ENCODE data around the gene ANKRD50.

ANKRD50 gene

DNA sequence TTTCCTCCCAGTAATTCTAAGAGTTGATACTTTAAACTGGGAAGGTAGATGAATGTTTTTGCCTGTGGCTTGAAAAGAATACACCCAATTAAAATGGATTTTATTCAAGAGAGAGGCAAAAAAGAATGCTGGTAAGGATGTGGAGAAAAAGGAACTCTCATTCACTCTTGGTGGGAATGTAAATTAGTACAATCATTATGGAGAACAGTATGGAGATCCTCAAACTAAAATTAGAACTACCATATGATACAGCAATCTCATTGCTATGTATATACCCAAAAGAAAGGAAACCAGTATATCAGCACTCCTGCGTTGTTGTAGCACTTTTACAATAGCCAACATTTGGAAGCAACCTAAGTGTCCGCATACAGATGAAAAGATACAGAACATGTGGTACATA lies 75.2 kb downstream of the ANKRD50 start:
- DNase-seq = no peak
- no peaks in the 10 kb centered on the region for H3K36me3 ChIP-seq
- H3K27me3 ChIP-seq = no peaks in the 10 kb centered on the region
- TF ChIP-seq, protein P1, sequence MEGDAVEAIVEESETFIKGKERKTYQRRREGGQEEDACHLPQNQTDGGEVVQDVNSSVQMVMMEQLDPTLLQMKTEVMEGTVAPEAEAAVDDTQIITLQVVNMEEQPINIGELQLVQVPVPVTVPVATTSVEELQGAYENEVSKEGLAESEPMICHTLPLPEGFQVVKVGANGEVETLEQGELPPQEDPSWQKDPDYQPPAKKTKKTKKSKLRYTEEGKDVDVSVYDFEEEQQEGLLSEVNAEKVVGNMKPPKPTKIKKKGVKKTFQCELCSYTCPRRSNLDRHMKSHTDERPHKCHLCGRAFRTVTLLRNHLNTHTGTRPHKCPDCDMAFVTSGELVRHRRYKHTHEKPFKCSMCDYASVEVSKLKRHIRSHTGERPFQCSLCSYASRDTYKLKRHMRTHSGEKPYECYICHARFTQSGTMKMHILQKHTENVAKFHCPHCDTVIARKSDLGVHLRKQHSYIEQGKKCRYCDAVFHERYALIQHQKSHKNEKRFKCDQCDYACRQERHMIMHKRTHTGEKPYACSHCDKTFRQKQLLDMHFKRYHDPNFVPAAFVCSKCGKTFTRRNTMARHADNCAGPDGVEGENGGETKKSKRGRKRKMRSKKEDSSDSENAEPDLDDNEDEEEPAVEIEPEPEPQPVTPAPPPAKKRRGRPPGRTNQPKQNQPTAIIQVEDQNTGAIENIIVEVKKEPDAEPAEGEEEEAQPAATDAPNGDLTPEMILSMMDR (IDR thresholded peaks at IDR 0.05; ENCODE audit: low read depth, low read length) = no peak
- H3K4me3 ChIP-seq (ENCODE audit: low read depth, low read length) = no peak overlapping the region
- H3K9me3 ChIP-seq = no peaks in the 10 kb centered on the region
- peaks cover 5% of the 10 kb centered on the region; the same call in 1 of the 2 replicates for H3K4me1 ChIP-seq

DNA sequence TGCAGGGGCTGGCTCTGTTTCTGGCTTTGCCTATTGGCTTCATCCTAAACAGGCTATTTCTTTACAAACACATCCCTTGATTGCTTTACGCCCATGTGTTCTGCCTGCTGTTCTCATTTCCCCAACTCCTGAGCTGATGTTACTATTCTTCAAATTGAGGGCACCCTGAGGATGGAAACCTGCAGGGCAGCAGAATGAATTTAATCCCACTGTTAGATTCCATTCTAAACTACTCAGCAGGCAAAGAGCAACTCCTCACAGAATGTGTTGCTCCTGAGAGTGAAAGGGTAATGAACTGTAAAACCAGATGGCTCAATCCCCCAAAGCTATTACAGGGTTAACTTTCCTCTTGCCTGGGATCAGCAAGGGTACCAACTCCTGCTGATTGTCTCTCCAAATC lies 75.7 kb downstream of the ANKRD50 start:
- H3K4me3 ChIP-seq (ENCODE audit: low read depth, low read length) = no peak overlapping the region
- H3K27me3 ChIP-seq = no peaks in the 10 kb centered on the region
- TF ChIP-seq, protein P1 (IDR thresholded peaks at IDR 0.05; ENCODE audit: low read depth, low read length) = no peak
- no peaks in the 10 kb centered on the region for H3K9me3 ChIP-seq
- H3K4me1 ChIP-seq = peaks cover 8% of the 10 kb centered on the region
- H3K36me3 ChIP-seq = no peaks in the 10 kb centered on the region
- DNase-seq = no peak

DNA sequence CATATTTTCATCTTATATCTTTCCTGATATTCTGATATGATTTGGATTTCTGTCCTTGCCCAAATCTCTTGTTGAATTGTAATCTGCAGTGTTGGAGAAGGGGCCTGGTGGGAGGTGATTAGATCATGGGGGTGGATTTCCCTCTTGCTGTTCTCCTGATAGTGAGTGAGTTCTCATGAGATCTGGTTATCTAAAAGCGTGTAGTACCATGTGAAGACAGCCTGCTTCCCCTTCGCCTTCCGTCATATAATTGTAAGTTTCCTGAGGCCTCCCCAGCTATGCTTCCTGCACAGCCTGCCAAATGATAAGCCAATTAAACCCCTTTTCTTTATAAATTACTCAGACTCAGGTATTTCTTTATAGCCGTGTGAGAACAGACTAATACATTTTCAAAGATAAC lies 77.2 kb downstream of the ANKRD50 start:
- H3K36me3 ChIP-seq = no peaks in the 10 kb centered on the region
- no peaks in the 10 kb centered on the region for H3K27me3 ChIP-seq
- peaks cover 10% of the 10 kb centered on the region for H3K4me1 ChIP-seq
- no peaks in the 10 kb centered on the region for H3K9me3 ChIP-seq
- no peak for DNase-seq
- TF ChIP-seq, protein P1 (IDR thresholded peaks at IDR 0.05; ENCODE audit: low read depth, low read length) = no peak
- H3K4me3 ChIP-seq (ENCODE audit: low read depth, low read length) = no peak overlapping the region

DNA sequence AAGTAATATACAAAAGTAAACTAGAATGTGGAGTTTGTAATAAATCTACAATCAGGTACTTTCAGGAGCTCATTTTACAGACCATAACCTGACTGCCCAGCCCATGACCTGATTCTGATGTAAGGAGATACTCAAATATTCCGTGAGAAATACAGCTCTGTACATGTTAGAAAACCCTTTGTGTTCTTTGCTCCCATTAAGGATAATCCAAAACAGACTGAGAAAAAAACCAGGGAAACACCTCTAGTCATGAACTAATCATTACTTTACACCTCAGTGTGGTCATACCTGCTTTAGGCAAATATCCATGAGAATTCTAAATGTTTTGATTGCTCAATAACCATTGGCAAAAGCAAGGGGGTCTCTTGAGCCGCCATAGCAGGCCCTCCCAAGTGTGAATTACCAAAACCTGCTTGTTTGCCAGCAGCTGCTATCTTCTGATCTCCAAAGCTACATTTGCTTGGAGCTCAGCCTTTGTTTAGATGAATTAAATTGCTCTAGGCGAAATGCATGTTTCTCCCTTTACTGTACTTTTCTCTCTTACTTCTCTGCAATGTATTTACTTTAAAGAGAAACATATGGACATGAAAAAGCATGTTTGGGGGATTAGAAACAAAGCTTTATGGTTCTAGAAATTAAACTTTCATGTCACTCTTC lies 79.1 kb downstream of the ANKRD50 start:
- H3K36me3 ChIP-seq = no peaks in the 10 kb centered on the region

DNA sequence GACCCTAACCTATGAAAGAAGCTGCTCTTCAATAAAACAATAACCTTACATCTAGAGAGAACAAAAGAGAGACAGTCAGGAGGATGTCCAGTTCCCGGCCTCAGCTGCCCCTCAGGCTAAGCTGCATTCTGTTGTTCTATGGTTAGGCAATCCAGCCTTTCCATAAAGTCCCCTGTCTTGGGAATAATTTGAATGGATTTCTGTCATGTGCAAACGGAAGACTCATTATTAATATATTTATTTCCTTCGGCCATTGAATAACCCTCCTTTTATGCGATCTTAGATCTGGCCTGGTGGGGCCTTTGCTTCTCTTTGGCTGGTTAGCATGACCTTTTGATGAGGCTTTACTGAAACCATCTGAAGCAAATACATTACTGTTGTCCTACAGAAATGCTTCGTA lies 80.1 kb downstream of the ANKRD50 start:
- TF ChIP-seq, protein P1 (IDR thresholded peaks at IDR 0.05; ENCODE audit: low read depth, low read length) = no peak
- Histone ChIP-seq H3K4me1 (peaks cover 10% of the 10 kb centered on the region), H3K9me3 (no peaks in the 10 kb centered on the region), H3K27me3 (no peaks in the 10 kb centered on the region), H3K36me3 (no peaks in the 10 kb centered on the region), H3K4me3 (ENCODE audit: low read depth, low read length) (no peak overlapping the region)
- DNase-seq = no peak

More for the DNA sequence above, 79.1 kb downstream of the ANKRD50 start:
- H3K9me3 ChIP-seq = no peaks in the 10 kb centered on the region
- no peaks in the 10 kb centered on the region for H3K27me3 ChIP-seq
- DNase-seq = no peak
- peaks cover 10% of the 10 kb centered on the region for H3K4me1 ChIP-seq
- TF ChIP-seq, protein P1 (IDR thresholded peaks at IDR 0.05; ENCODE audit: low read depth, low read length) = no peak
- no peak overlapping the region for H3K4me3 ChIP-seq (ENCODE audit: low read depth, low read length)

DNA sequence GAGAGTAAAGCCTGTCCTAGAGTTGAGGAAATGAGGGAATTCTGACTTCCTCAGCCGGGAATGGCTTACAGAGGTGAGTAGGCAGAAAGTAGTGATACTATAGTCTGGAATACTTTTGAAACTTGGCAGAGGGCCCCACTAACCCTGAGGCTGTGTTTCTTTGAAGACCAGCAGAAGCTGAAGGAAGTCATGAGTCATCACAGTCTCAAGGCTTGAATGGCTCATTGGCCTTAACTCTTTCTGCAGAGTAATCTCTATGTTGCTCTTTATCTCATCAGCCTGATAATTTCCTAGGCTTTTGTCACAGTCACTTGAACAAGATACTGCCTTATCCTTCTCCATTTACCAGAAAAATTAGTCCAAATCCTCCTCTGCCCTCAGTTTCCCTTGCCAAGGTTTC lies 80.8 kb downstream of the ANKRD50 start:
- DNase-seq = peak; percentile 46
- TF ChIP-seq, protein P1 (IDR thresholded peaks at IDR 0.05; ENCODE audit: low read depth, low read length) = no peak
- peaks cover 10% of the 10 kb centered on the region for H3K4me1 ChIP-seq
- no peaks in the 10 kb centered on the region for H3K9me3 ChIP-seq
- no peaks in the 10 kb centered on the region for H3K27me3 ChIP-seq
- no peak overlapping the region for H3K4me3 ChIP-seq (ENCODE audit: low read depth, low read length)
- H3K36me3 ChIP-seq = no peaks in the 10 kb centered on the region

Measured in BE2C (cell line).